Mucosa of stomach (tissue), 1 donor: ENCODE results near the gene TUBA4B.

Experiments
- H3K27me3 ChIP-seq: one replicate; pipeline ENCODE4 v1.7.0; 2013; ENCODE audit warnings: mild to moderate bottlenecking, low read length; ENCODE audit not compliant: control insufficient read depth, insufficient read depth
- H3K36me3 ChIP-seq: one replicate; pipeline ENCODE4 v1.7.0; 2013; ENCODE audit warnings: low read length; ENCODE audit not compliant: control insufficient read depth, insufficient read depth
- H3K4me1 ChIP-seq: one replicate; pipeline ENCODE4 v1.7.0; 2013; ENCODE audit warnings: mild to moderate bottlenecking, low read length; ENCODE audit not compliant: control insufficient read depth, insufficient read depth
- H3K4me3 ChIP-seq: one replicate; pipeline ENCODE4 v1.7.0; 2013; ENCODE audit warnings: low read length
- H3K9ac ChIP-seq: one replicate; pipeline ENCODE4 v1.7.0; 2013; ENCODE audit warnings: mild to moderate bottlenecking, low read length, moderate library complexity
- H3K9me3 ChIP-seq: one replicate; pipeline ENCODE4 v1.7.0; 2013; ENCODE audit warnings: mild to moderate bottlenecking, low read length, moderate library complexity; ENCODE audit not compliant: control insufficient read depth
- donor health status: Pancreatic carcinoma.

TUBA4B gene

DNA sequence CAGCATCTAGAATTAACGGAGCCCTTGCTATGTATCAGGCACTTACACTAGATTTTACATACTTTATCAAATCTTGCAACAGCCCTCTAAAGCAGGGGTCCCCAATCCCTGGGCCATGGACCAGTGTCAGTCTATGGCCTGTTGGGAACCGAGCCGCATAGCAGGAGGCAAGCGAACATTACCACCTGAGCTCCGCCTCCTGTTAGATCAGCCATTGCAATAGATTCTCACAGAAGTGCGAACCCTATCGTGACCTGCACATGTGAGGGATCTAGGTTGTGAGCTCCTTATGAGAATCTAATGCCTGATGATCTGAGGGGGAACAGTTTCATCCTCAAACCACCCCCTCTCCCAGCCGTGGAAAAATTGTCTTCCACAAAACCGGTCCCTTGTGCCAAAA lies 39.6 kb downstream of the TUBA4B start:
- Histone ChIP-seq H3K4me3 (no peak overlapping the region), H3K9me3 (no peaks in the 10 kb centered on the region), H3K9ac (no peak overlapping the region), H3K4me1 (peaks cover 20% of the 10 kb centered on the region), H3K36me3 (no peaks in the 10 kb centered on the region), H3K27me3 (peaks cover 11% of the 10 kb centered on the region)

DNA sequence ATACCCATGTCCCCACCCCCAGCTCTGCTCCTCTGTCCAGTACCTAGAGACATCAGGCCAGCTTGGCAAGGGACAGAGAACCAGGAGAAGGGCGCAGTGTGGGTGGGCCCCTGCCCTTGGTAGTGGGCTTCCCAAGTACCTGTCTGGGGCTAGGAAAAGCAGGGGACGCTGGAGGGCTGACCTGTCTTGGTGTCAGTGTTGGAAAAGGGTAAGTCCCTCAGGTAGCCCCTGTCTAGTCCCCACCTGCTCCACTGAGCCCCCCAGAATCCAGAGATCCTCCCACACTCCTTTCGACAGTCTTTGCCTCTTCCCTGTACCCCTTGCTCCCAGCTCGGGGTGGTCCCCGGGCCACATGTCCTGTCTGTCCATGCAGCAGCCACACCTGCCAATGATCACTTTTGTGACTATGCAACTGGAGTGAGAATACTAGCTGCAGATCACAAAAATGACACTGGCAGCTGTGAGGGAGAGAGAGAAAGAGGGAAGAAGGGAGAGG lies 40.7 kb downstream of the TUBA4B start:
- Histone ChIP-seq H3K9ac (peak overlapping the region; percentile 73), H3K27me3 (peaks cover 16% of the 10 kb centered on the region), H3K36me3 (no peaks in the 10 kb centered on the region), H3K4me1 (peaks cover 23% of the 10 kb centered on the region), H3K4me3 (no peak overlapping the region), H3K9me3 (no peaks in the 10 kb centered on the region)

DNA sequence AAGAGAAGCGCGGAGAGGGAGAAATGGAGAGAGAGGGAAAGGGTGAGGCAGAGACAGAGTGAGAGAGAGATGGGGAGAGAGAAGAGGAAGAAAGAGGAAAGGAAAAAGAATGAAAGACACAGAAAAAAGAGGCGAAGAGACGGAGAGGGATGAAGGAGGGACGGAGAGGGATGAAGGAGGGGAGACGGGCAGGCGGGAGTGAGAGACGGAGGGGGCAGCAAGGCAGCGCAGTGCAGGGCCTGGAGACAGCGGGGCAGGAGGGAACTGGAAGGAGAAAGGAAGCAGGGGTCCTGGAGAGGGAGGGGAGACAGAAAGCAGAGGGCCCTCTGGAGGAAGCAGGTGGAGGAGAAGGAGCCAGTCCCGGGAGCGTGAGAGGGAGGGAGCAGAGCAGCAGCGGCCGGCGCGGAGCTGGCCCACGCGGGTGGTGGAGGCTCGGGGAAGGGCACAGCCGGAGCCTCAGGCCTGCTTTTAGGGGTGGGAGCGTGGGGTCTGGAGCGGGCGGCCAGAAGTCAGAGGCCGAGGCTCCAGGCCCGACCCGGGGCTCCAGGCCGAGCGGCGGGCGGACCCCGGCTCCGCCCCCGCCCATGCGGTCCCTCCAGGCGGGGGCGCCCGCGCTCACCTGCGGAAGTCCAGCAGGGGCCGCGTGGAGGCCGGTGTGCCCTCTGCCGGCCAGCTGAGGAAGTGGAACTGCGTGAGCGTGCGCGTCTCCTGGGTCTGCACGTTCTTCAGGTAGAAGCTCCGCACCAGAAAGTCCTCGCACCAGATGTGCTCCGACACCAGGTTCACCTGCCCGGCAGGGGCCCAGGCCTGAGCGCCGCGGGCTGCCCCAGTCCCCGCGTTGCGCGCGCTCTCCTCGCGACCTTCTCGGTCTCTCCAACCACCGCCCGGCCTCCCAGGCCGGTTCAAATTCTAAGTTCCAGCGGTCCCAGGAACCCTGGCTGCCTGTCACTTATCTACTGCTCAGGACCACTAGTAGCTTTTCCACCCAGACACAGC lies 41.6 kb downstream of the TUBA4B start:
- no peaks in the 10 kb centered on the region for H3K36me3 ChIP-seq
- no peaks in the 10 kb centered on the region for H3K9me3 ChIP-seq
- H3K9ac ChIP-seq: peak overlapping the region; percentile 73
- H3K4me1 ChIP-seq: peaks cover 21% of the 10 kb centered on the region
- peaks cover 20% of the 10 kb centered on the region for H3K27me3 ChIP-seq
- H3K4me3 ChIP-seq: peak overlapping the region; percentile 50

DNA sequence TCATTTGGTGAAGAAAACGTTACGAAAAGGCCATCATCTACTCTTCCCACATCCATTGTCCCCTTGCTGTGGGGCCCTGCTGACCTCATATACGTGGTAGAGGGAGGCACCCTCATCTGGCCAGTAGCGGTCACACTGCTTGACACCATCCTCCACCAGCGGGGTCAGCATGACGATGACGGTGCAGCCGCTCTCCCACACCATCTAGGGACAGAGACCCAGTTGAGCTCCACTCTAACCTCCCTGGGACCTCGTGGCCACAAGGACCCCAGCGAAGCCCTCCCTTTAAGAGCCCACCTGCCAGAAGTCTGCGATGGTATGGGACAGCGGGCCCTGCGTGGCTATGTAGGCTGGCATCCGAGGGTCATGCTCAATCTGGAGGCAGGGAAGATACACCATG lies 43.1 kb downstream of the TUBA4B start:
- H3K4me1 ChIP-seq: peaks cover 20% of the 10 kb centered on the region
- H3K36me3 ChIP-seq: no peaks in the 10 kb centered on the region
- H3K4me3 ChIP-seq: no peak overlapping the region
- peaks cover 29% of the 10 kb centered on the region for H3K27me3 ChIP-seq
- H3K9ac ChIP-seq: no peak overlapping the region
- no peaks in the 10 kb centered on the region for H3K9me3 ChIP-seq

DNA sequence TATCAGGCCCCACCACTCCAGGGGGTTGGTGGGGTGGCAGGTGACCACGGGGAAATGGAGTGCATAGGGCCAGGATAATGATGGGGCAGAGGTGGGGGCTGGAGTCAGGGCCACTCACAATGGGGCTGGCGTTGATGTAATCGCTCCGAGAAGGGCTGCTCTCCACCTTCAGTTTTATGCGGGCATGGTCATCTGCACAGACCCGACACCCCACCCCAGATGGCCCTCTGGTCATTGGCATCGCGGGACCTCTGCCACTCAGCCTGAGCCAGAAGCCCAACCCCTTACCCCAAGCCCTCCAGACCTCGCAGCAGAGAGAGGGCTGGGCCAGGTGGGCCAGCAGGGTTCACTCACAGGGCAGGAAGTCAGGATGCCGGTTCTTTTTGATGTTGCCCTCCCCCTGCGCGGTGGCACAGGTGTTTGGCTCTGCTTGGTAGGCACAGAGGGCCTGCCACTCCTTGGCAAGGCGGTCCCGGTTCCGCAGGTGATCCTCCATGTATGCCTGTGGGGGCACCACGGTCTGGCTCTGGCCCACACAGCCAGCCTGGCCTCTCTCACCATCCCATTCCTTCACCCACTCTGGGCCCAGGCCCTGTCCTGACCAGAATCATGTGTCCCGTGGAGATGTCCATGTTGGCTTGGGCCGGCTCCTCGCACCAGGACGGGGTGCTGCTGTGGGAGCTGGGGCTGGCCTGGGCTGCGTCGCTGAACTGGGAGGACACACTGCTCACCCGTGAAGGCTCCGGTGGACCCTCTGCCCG lies 43.8 kb downstream of the TUBA4B start:
- Histone ChIP-seq H3K27me3 (peaks cover 34% of the 10 kb centered on the region), H3K4me3 (no peak overlapping the region), H3K4me1 (peaks cover 20% of the 10 kb centered on the region), H3K9ac (no peak overlapping the region), H3K9me3 (no peaks in the 10 kb centered on the region), H3K36me3 (no peaks in the 10 kb centered on the region)

DNA sequence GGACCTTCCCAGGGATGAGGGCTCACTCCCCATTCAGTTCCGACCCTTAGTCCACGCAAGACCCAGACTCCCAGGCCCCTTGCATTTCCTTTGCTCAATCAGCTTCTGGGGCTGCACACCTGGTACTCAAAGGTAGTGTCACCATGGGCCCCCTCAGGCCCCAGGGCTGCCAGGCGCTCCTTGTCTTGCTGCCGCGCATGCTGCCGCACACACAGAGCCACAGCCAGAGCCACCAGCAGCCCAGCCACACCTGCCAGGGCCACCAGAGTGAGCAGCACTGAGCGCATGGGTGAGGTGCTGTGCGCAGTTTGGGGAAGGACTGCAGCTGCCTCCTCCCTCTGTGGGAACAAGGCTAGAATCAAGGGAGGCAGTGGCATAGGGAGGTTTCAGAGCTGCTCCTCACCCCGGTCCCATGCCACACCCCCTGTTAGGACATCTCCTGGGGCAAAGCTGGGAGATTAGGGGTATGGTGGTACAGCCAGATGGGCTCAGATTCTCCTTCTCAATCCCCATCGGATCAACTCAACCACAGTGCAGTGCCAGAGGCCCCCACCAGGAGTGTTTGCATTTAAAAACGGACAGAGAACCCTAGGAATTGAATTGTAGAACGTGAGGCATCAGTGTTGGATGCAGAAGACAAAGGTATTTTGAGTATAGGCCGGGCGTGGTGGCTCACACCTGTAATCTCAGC lies 44.9 kb downstream of the TUBA4B start:
- Histone ChIP-seq H3K9me3 (no peaks in the 10 kb centered on the region), H3K27me3 (peaks cover 43% of the 10 kb centered on the region), H3K36me3 (no peaks in the 10 kb centered on the region), H3K4me3 (no peak overlapping the region), H3K4me1 (peaks cover 20% of the 10 kb centered on the region), H3K9ac (no peak overlapping the region)

DNA sequence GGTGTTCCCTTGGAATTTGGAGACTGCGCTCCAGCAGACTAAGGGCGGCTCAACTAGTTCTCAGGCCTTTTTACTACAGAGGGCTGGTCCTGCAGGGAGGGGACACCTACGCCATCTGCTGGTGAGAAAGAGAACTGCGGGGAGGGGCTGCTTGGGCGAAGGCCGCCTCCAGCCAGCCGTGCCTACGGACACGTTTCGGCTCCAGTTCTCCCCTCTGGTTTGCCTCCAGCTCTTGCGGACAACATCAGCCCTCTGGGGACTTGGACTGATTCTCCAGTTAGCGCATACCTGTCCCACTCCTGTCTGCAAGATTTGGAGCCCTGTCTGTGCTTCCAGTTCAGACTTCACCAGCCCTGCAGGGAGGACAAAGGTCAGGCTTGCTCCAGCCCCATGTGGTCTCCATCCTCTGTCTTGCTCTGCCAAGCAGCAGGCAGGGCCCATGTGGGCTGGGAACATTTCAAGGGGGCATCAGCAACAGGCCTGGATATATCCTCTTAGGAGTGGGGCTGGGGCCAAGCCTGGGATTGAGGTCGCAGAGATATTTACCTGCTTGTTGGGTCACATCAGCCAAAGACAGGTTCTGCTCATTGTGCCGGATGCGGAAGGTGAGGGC lies 45.8 kb downstream of the TUBA4B start:
- Histone ChIP-seq H3K27me3 (peaks cover 42% of the 10 kb centered on the region), H3K4me3 (no peak overlapping the region)

DNA sequence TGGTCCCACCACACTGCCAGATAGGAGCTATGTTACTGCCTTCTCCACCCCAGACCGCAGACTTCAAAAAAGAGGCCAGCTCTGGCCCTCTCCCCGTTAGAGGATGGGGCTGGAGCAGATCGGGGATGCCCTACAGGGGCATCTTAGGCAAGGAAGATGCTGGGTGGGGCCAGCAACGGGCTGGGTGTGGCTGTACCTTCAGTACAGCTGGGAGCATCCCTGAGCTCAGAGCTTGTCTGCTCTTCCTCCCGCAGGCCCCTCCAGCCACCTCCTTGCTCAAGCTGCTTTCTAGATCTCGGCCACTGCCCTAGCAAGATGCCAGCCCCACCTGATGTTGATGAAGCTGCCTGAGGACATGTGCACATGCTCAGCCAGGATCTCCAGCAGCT lies 46.3 kb downstream of the TUBA4B start:
- Histone ChIP-seq H3K36me3 (no peaks in the 10 kb centered on the region), H3K9ac (no peak overlapping the region), H3K9me3 (no peaks in the 10 kb centered on the region)

More for the DNA sequence above, 45.8 kb downstream of the TUBA4B start:
- Histone ChIP-seq H3K36me3 (no peaks in the 10 kb centered on the region), H3K9me3 (no peaks in the 10 kb centered on the region), H3K9ac (no peak overlapping the region), H3K4me1 (peaks cover 20% of the 10 kb centered on the region)

DNA sequence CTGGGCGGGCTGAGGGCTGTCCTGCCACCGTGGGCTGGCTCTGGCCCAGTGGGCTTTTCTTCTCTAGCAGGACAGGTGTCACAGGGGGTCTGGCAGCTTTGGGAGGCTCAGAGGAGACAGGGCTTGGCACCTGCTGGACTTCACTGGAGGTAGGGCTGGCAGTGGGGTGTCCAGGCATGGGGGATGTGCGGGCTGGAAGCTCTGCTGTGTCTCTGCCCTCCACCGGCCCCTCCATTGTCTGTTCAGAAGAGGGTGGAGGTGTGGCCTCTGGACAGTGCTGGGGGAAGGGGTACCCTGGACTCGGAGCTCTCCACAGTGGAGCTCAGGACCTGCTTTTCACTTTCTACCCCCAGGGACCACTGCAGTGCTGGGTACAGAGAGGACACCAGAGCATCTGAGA lies 47.0 kb downstream of the TUBA4B start:
- Histone ChIP-seq H3K4me3 (no peak overlapping the region), H3K9me3 (no peaks in the 10 kb centered on the region), H3K36me3 (no peaks in the 10 kb centered on the region), H3K9ac (no peak overlapping the region), H3K4me1 (peaks cover 9% of the 10 kb centered on the region), H3K27me3 (peaks cover 35% of the 10 kb centered on the region)

More for the DNA sequence above, 46.3 kb downstream of the TUBA4B start:
- Histone ChIP-seq H3K4me3 (no peak overlapping the region), H3K27me3 (peaks cover 37% of the 10 kb centered on the region), H3K4me1 (peaks cover 15% of the 10 kb centered on the region)

DNA sequence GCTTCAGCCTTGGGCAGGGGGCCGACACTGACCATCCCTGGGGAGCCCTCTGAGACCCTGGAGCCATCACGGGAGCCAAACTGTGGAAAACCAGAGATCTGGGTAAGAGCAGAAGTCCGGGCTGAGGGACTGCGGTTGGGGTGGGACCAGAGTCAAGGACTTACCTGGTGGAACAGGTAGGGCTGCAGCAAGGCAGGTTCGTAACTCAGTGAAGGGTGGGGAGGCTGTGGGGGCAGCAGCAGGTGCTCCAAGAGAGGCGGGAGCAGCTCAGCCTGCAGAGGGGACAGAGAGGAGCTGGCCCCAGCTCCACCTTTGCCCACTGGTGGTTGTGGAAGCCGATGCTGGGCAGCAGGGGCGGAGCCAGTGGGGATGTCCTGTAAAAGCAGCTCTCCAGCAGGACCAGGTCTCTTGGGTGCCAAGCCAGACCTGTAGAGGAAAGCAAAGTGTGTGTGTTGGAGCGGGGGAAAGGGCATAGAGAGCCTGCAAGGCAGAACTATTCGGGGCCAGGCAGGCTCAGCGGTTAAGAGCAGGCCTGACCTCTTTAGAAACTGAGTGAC lies 49.4 kb downstream of the TUBA4B start:
- Histone ChIP-seq H3K4me3 (no peak overlapping the region), H3K4me1 (peaks cover 6% of the 10 kb centered on the region), H3K36me3 (no peaks in the 10 kb centered on the region), H3K9ac (no peak overlapping the region), H3K27me3 (peaks cover 33% of the 10 kb centered on the region), H3K9me3 (no peaks in the 10 kb centered on the region)

DNA sequence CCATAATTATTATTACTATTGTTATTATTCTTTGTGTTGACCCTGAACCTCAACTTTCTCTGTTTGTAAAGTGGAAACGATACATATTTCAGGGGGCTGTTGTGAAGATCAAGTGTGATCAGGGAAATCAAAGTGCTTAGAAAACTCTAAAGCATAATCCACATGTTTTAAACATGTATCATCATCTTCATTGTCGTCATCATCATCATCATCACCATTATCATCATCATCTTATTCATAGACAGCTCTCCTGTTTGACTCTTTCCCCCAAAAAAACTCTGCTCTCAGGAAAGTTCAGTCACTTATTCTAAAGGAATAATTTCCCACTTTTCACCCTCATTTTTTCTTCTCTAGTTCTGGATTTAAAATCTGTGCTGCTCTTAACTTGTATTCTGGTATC lies 51.2 kb downstream of the TUBA4B start:
- Histone ChIP-seq H3K9me3 (no peaks in the 10 kb centered on the region), H3K4me1 (no peaks in the 10 kb centered on the region), H3K9ac (no peak overlapping the region), H3K36me3 (no peaks in the 10 kb centered on the region), H3K4me3 (no peak overlapping the region), H3K27me3 (peaks cover 41% of the 10 kb centered on the region)
